Peyer's patch (tissue), 4 donors: Measurements from ENCODE around the gene ALDH6A1. TPM values are rescaled to one million over a fixed set of nuclear protein-coding genes. Genes with fewer than 3 reads are reported as not detected.

ENCODE experiments used
- DNase-seq, 3 donors: peaks; one replicate each; pipeline ENCODE4 v3.0.0-alpha.2; 2017 to 2019
- H3K27ac ChIP-seq, 4 donors: fragments of 200-600 bp; sonication (generic); one replicate each; pipeline ENCODE4 v1.5.1; 2016 to 2019
- H3K27me3 ChIP-seq, 2 donors: fragments of 200-600 bp; sonication (generic); one replicate each; pipeline ENCODE4 v1.5.1; 2019
- H3K36me3 ChIP-seq, 3 donors: fragments of 200-600 bp; sonication (generic); one replicate each; pipeline ENCODE4 v1.5.1; 2016 to 2019
- H3K4me1 ChIP-seq, 4 donors: fragments of 200-600 bp; sonication (generic); one replicate each; pipeline ENCODE4 v1.5.1; 2016 to 2019
- H3K4me3 ChIP-seq, 4 donors: fragments of 200-600 bp; sonication (generic); 1 replicate in 3 of 4; 2 replicates in 1 of 4; pipeline ENCODE4 v1.5.1; 2016 to 2019; ENCODE audit warnings: mild to moderate bottlenecking in 1 of 4
- H3K9me3 ChIP-seq, 4 donors: fragments of 200-600 bp; sonication (generic); one replicate each; pipeline ENCODE4 v1.5.1; 2016 to 2019; ENCODE audit warnings: mild to moderate bottlenecking in 1 of 4
- CTCF ChIP-seq, 6 experiments: fragments of 450-650 bp in 4 of 6; fragments of 200-600 bp in 2 of 6; sonication (generic) in 1 of 6; IDR thresholded peaks; one replicate each; pipeline ENCODE4 v1.5.1; 2017 to 2019; ENCODE audit warnings: antibody characterized with exemption in 6 of 6, mild to moderate bottlenecking in 3 of 6, moderate library complexity in 1 of 6
- POLR2A ChIP-seq, 2 donors: fragments of 450-650 bp; IDR thresholded peaks; one replicate each; pipeline ENCODE4 v1.5.1; 2017; ENCODE audit warnings: antibody characterized with exemption in 2 of 2, mild to moderate bottlenecking in 2 of 2, moderate library complexity in 2 of 2
- total RNA-seq, 4 donors: library from RNA; depleted of rRNA; stranded (reverse); fragments of >200 nt; gene quantifications; one replicate each; pipeline ENCODE4 v1.1.0, GENCODE V29; 2016

The ALDH6A1 gene
- total RNA-seq, 4 donors from 2014 or later, result 9.1 to 67.8 (median 50.4) TPM

GRCh38 chr14:74048281-74048680 lies 36.0 kb downstream of the ALDH6A1 start:
- H3K4me3 ChIP-seq, result no peak overlapping the region
- H3K27me3 ChIP-seq, result no peaks in the 10 kb centered on the region
- H3K27ac ChIP-seq, result no peak overlapping the region
- H3K36me3 ChIP-seq, result no peaks in the 10 kb centered on the region
- no peaks in the 10 kb centered on the region for H3K4me1 ChIP-seq
- TF ChIP-seq CTCF (IDR thresholded peaks at IDR 0.05) (no peak), POLR2A (IDR thresholded peaks at IDR 0.05) (no peak)
- no peaks in the 10 kb centered on the region for H3K9me3 ChIP-seq
- DNase-seq, result no peak

- Histone ChIP-seq H3K27me3 (no peaks in the 10 kb centered on the region), H3K9me3 (no peaks in the 10 kb centered on the region), H3K27ac (no peak overlapping the region), H3K4me3 (no peak overlapping the region), H3K36me3 (no peaks in the 10 kb centered on the region), H3K4me1 (no peaks in the 10 kb centered on the region)
- no peak for DNase-seq
- no peak for TF ChIP-seq CTCF (IDR thresholded peaks at IDR 0.05)
- no peak for TF ChIP-seq POLR2A (IDR thresholded peaks at IDR 0.05)
Measured at GRCh38 chr14:74045522-74045921, 38.7 kb downstream of the ALDH6A1 start.

- H3K4me3 ChIP-seq, result no peak overlapping the region
- H3K27ac ChIP-seq, result no peak overlapping the region
- no peak for DNase-seq
- TF ChIP-seq POLR2A (IDR thresholded peaks at IDR 0.05) (no peak), CTCF (IDR thresholded peaks at IDR 0.05) (no peak)
- no peaks in the 10 kb centered on the region for H3K4me1 ChIP-seq
- H3K27me3 ChIP-seq, result no peaks in the 10 kb centered on the region
- no peaks in the 10 kb centered on the region for H3K36me3 ChIP-seq
- H3K9me3 ChIP-seq, result no peaks in the 10 kb centered on the region
Measured at GRCh38 chr14:74042296-74042695, 42.0 kb downstream of the ALDH6A1 start.

GRCh38 chr14:74038020-74038859 lies 46.0 kb downstream of the ALDH6A1 start:
- TF ChIP-seq POLR2A (IDR thresholded peaks at IDR 0.05) (no peak), CTCF (IDR thresholded peaks at IDR 0.05) (peak; percentile 60 to 79 (median 72))
- Histone ChIP-seq H3K4me3 (no peak overlapping the region), H3K27ac (no peak overlapping the region), H3K36me3 (no peaks in the 10 kb centered on the region), H3K4me1 (no peaks in the 10 kb centered on the region), H3K9me3 (no peaks in the 10 kb centered on the region), H3K27me3 (no peaks in the 10 kb centered on the region)
- no peak for DNase-seq

GRCh38 chr14:74035556-74035955 lies 48.7 kb downstream of the ALDH6A1 start:
- no peak overlapping the region for H3K4me3 ChIP-seq
- H3K27ac ChIP-seq, result no peak overlapping the region
- H3K36me3 ChIP-seq, result no peaks in the 10 kb centered on the region
- TF ChIP-seq POLR2A (IDR thresholded peaks at IDR 0.05), result no peak
- TF ChIP-seq CTCF (IDR thresholded peaks at IDR 0.05), result no peak
- DNase-seq, result no peak
- no peaks in the 10 kb centered on the region for H3K4me1 ChIP-seq
- H3K9me3 ChIP-seq, result no peaks in the 10 kb centered on the region
- no peaks in the 10 kb centered on the region for H3K27me3 ChIP-seq
